HEK293 (cell line): ENCODE measurements around the gene RTRAF.

Experiments used
- MZF1 ChIP-seq: fragments of 450-650 bp; formaldehyde crosslinking; IDR thresholded peaks from 2 replicates; pipeline ENCODE4 v1.5.1; 2017; ENCODE audit warnings: missing biosample characterization, missing genetic modification characterization, borderline replicate concordance
- SALL2 ChIP-seq: fragments of 450-650 bp; formaldehyde crosslinking; IDR thresholded peaks from 2 replicates; pipeline ENCODE4 v1.5.0; 2017; ENCODE audit warnings: missing biosample characterization, mild to moderate bottlenecking, missing genetic modification characterization, borderline replicate concordance
- ZBTB20 ChIP-seq: fragments of 450-650 bp; formaldehyde crosslinking; IDR thresholded peaks from 2 replicates; pipeline ENCODE4 v1.5.1; 2016; ENCODE audit warnings: missing biosample characterization, missing genetic modification characterization
- ZNF138 ChIP-seq: fragments of 450-650 bp; formaldehyde crosslinking; IDR thresholded peaks from 2 replicates; pipeline ENCODE4 v1.5.1; 2016; ENCODE audit warnings: missing biosample characterization, missing genetic modification characterization, borderline replicate concordance
- ZNF274 ChIP-seq, 2 experiments: fragments of 200-500 bp in 1 of 2; fragments of 450-650 bp in 1 of 2; sonication (Bioruptor generic) in 1 of 2; formaldehyde crosslinking in 1 of 2; IDR thresholded peaks; 2 replicates each; pipeline versions ENCODE4 v1.5.1 to v1.6.1; 2014 to 2016; ENCODE audit warnings: borderline replicate concordance in 1 of 2, inconsistent platforms in 1 of 2, low read length in 1 of 2, missing biosample characterization in 1 of 2, missing genetic modification characterization in 1 of 2
- ZNF350 ChIP-seq: fragments of 450-650 bp; formaldehyde crosslinking; IDR thresholded peaks from 2 replicates; pipeline ENCODE4 v1.5.0; 2017; ENCODE audit warnings: missing biosample characterization, mild to moderate bottlenecking, missing genetic modification characterization
- ZNF792 ChIP-seq: fragments of 450-650 bp; formaldehyde crosslinking; IDR thresholded peaks from 2 replicates; pipeline ENCODE4 v1.5.1; 2016; ENCODE audit warnings: missing biosample characterization, missing genetic modification characterization
- ZXDB ChIP-seq: fragments of 450-650 bp; formaldehyde crosslinking; IDR thresholded peaks from 2 replicates; pipeline ENCODE4 v1.5.1; 2016; ENCODE audit warnings: missing biosample characterization, missing genetic modification characterization
- TF ChIP-seq, protein P1 (sequence below): fragments of 450-650 bp; formaldehyde crosslinking; IDR thresholded peaks from 2 replicates; pipeline ENCODE4 v1.5.1; 2016; ENCODE audit warnings: missing biosample characterization, missing genetic modification characterization
- TF ChIP-seq, protein P2 (sequence below): fragments of 450-650 bp; IDR thresholded peaks from 2 replicates; pipeline ENCODE4 v1.5.1; 2018; ENCODE audit warnings: missing biosample characterization, mild to moderate bottlenecking, missing genetic modification characterization
- TF ChIP-seq, protein P3 (sequence below): fragments of 450-650 bp; formaldehyde crosslinking; IDR thresholded peaks from 2 replicates; pipeline ENCODE4 v1.5.1; 2016; ENCODE audit warnings: missing biosample characterization, missing genetic modification characterization, borderline replicate concordance
- TF ChIP-seq, protein P4 (sequence below): fragments of 450-650 bp; formaldehyde crosslinking; optimal IDR thresholded peaks from 2 replicates; pipeline ENCODE3; 2016; ENCODE audit warnings: missing biosample characterization, mild to moderate bottlenecking, missing genetic modification characterization
- TF ChIP-seq, protein P5 (sequence below): fragments of 450-650 bp; formaldehyde crosslinking; IDR thresholded peaks from 2 replicates; pipeline ENCODE4 v1.5.1; 2016; ENCODE audit warnings: missing biosample characterization, missing genetic modification characterization

DNA sequence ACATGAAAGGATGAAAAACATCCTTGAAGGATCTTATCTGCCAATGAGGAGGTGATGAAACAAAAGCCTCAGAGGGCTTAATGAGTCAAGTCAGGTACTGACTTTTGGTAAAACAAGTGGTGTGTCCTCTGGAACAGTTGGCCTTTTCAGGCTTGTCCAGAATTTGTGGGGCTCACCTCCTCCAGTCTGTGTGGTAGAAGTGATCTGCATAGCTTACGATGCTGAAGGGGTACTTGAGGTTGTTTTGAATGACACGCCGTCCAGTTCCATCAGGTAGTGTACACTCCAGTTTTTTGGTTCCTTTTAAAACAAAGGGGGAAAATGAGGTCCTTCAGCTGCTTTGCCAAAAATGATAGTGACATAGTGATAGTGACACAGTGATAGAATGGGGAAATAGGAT is 17.0 kb downstream of the RTRAF start:
- TF ChIP-seq, protein P1, sequence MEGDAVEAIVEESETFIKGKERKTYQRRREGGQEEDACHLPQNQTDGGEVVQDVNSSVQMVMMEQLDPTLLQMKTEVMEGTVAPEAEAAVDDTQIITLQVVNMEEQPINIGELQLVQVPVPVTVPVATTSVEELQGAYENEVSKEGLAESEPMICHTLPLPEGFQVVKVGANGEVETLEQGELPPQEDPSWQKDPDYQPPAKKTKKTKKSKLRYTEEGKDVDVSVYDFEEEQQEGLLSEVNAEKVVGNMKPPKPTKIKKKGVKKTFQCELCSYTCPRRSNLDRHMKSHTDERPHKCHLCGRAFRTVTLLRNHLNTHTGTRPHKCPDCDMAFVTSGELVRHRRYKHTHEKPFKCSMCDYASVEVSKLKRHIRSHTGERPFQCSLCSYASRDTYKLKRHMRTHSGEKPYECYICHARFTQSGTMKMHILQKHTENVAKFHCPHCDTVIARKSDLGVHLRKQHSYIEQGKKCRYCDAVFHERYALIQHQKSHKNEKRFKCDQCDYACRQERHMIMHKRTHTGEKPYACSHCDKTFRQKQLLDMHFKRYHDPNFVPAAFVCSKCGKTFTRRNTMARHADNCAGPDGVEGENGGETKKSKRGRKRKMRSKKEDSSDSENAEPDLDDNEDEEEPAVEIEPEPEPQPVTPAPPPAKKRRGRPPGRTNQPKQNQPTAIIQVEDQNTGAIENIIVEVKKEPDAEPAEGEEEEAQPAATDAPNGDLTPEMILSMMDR (tag by site-specific recombination) = no peak
- TF ChIP-seq MZF1 (no peak), ZBTB20 (tag by site-specific recombination) (no peak), SALL2 (tag by site-specific recombination) (no peak), ZNF274 (IDR thresholded peaks at IDR 0.05; ENCODE audit: low read length) (no peak), ZNF274 (tag by site-specific recombination; IDR thresholded peaks at IDR 0.05; ENCODE audit: borderline replicate concordance) (no peak), ZXDB (tag by site-specific recombination) (no peak), ZNF350 (tag by site-specific recombination) (no peak), ZNF792 (no peak), ZNF138 (no peak)
- TF ChIP-seq, protein P2, sequence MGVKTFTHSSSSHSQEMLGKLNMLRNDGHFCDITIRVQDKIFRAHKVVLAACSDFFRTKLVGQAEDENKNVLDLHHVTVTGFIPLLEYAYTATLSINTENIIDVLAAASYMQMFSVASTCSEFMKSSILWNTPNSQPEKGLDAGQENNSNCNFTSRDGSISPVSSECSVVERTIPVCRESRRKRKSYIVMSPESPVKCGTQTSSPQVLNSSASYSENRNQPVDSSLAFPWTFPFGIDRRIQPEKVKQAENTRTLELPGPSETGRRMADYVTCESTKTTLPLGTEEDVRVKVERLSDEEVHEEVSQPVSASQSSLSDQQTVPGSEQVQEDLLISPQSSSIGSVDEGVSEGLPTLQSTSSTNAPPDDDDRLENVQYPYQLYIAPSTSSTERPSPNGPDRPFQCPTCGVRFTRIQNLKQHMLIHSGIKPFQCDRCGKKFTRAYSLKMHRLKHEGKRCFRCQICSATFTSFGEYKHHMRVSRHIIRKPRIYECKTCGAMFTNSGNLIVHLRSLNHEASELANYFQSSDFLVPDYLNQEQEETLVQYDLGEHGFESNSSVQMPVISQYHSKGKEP = no peak
- TF ChIP-seq, protein P3, sequence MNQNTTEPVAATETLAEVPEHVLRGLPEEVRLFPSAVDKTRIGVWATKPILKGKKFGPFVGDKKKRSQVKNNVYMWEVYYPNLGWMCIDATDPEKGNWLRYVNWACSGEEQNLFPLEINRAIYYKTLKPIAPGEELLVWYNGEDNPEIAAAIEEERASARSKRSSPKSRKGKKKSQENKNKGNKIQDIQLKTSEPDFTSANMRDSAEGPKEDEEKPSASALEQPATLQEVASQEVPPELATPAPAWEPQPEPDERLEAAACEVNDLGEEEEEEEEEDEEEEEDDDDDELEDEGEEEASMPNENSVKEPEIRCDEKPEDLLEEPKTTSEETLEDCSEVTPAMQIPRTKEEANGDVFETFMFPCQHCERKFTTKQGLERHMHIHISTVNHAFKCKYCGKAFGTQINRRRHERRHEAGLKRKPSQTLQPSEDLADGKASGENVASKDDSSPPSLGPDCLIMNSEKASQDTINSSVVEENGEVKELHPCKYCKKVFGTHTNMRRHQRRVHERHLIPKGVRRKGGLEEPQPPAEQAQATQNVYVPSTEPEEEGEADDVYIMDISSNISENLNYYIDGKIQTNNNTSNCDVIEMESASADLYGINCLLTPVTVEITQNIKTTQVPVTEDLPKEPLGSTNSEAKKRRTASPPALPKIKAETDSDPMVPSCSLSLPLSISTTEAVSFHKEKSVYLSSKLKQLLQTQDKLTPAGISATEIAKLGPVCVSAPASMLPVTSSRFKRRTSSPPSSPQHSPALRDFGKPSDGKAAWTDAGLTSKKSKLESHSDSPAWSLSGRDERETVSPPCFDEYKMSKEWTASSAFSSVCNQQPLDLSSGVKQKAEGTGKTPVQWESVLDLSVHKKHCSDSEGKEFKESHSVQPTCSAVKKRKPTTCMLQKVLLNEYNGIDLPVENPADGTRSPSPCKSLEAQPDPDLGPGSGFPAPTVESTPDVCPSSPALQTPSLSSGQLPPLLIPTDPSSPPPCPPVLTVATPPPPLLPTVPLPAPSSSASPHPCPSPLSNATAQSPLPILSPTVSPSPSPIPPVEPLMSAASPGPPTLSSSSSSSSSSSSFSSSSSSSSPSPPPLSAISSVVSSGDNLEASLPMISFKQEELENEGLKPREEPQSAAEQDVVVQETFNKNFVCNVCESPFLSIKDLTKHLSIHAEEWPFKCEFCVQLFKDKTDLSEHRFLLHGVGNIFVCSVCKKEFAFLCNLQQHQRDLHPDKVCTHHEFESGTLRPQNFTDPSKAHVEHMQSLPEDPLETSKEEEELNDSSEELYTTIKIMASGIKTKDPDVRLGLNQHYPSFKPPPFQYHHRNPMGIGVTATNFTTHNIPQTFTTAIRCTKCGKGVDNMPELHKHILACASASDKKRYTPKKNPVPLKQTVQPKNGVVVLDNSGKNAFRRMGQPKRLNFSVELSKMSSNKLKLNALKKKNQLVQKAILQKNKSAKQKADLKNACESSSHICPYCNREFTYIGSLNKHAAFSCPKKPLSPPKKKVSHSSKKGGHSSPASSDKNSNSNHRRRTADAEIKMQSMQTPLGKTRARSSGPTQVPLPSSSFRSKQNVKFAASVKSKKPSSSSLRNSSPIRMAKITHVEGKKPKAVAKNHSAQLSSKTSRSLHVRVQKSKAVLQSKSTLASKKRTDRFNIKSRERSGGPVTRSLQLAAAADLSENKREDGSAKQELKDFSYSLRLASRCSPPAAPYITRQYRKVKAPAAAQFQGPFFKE (tag by site-specific recombination) = no peak
- TF ChIP-seq, protein P4, sequence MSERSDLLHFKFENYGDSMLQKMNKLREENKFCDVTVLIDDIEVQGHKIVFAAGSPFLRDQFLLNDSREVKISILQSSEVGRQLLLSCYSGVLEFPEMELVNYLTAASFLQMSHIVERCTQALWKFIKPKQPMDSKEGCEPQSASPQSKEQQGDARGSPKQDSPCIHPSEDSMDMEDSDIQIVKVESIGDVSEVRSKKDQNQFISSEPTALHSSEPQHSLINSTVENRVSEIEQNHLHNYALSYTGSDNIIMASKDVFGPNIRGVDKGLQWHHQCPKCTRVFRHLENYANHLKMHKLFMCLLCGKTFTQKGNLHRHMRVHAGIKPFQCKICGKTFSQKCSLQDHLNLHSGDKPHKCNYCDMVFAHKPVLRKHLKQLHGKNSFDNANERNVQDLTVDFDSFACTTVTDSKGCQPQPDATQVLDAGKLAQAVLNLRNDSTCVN (tag by site-specific recombination) = no peak
- TF ChIP-seq, protein P5, sequence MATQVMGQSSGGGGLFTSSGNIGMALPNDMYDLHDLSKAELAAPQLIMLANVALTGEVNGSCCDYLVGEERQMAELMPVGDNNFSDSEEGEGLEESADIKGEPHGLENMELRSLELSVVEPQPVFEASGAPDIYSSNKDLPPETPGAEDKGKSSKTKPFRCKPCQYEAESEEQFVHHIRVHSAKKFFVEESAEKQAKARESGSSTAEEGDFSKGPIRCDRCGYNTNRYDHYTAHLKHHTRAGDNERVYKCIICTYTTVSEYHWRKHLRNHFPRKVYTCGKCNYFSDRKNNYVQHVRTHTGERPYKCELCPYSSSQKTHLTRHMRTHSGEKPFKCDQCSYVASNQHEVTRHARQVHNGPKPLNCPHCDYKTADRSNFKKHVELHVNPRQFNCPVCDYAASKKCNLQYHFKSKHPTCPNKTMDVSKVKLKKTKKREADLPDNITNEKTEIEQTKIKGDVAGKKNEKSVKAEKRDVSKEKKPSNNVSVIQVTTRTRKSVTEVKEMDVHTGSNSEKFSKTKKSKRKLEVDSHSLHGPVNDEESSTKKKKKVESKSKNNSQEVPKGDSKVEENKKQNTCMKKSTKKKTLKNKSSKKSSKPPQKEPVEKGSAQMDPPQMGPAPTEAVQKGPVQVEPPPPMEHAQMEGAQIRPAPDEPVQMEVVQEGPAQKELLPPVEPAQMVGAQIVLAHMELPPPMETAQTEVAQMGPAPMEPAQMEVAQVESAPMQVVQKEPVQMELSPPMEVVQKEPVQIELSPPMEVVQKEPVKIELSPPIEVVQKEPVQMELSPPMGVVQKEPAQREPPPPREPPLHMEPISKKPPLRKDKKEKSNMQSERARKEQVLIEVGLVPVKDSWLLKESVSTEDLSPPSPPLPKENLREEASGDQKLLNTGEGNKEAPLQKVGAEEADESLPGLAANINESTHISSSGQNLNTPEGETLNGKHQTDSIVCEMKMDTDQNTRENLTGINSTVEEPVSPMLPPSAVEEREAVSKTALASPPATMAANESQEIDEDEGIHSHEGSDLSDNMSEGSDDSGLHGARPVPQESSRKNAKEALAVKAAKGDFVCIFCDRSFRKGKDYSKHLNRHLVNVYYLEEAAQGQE (tag by site-specific recombination) = no peak
